Panc1 (cell line): ENCODE data around the gene CNOT1.

ENCODE experiments used
- CTCF ChIP-seq: fragments of 450-650 bp; IDR thresholded peaks from 2 replicates; pipeline ENCODE4 v1.5.1; 2017; ENCODE audit warnings: mild to moderate bottlenecking
- POLR2AphosphoS5 ChIP-seq: IDR thresholded peaks from 2 replicates; pipeline ENCODE4 v1.6.1; 2012; ENCODE audit warnings: mild to moderate bottlenecking, low read depth, low read length, moderate library complexity
- REST ChIP-seq, 2 experiments: IDR thresholded peaks; 2 replicates each; pipeline ENCODE4 v1.6.1; 2011 to 2012; ENCODE audit warnings: low read depth in 2 of 2, control low read depth in 1 of 2, low read length in 1 of 2, mild to moderate bottlenecking in 1 of 2, moderate library complexity in 1 of 2; ENCODE audit not compliant: insufficient read depth in 1 of 2
- SIN3A ChIP-seq: IDR thresholded peaks from 2 replicates; pipeline ENCODE4 v1.6.1; 2012; ENCODE audit warnings: low read depth, mild to moderate bottlenecking, low read length, moderate library complexity, borderline replicate concordance; ENCODE audit not compliant: insufficient read depth

- TF ChIP-seq CTCF (no peak), POLR2AphosphoS5 (no peak), REST (IDR thresholded peaks at IDR 0.05; ENCODE audit: insufficient read depth in 1 of 2, low read depth in 2 of 2, low read length in 1 of 2) (no peak), SIN3A (no peak)
Observed at GRCh38 chr16:58503166-58503862, 126.3 kb downstream of the CNOT1 start.
